HEK293 (cell line): ENCODE results near the gene SPATA31C1.

Experiments
- IKZF3 ChIP-seq: fragments of 450-650 bp; IDR thresholded peaks from 2 replicates; pipeline ENCODE4 v1.5.0; 2018; ENCODE audit warnings: missing biosample characterization, mild to moderate bottlenecking, missing genetic modification characterization, moderate library complexity
- RBAK ChIP-seq: fragments of 450-650 bp; formaldehyde crosslinking; IDR thresholded peaks from 2 replicates; pipeline ENCODE4 v1.5.1; 2016; ENCODE audit warnings: missing biosample characterization, missing genetic modification characterization
- TCF7L2 ChIP-seq: IDR thresholded peaks from 2 replicates; pipeline ENCODE4 v1.6.1; 2011; ENCODE audit warnings: low read depth, mild to moderate bottlenecking, inconsistent platforms, low read length, moderate library complexity, borderline replicate concordance
- ZIC2 ChIP-seq: fragments of 450-650 bp; formaldehyde crosslinking; IDR thresholded peaks from 2 replicates; pipeline ENCODE4 v1.5.1; 2016; ENCODE audit warnings: missing biosample characterization, missing genetic modification characterization
- ZNF174 ChIP-seq: fragments of 450-650 bp; formaldehyde crosslinking; IDR thresholded peaks from 2 replicates; pipeline ENCODE4 v1.5.0; 2017; ENCODE audit warnings: missing biosample characterization, mild to moderate bottlenecking, missing genetic modification characterization
- ZNF830 ChIP-seq: fragments of 450-650 bp; IDR thresholded peaks from 2 replicates; pipeline ENCODE4 v1.5.0; 2018; ENCODE audit warnings: missing biosample characterization, missing genetic modification characterization, low read depth, mild to moderate bottlenecking, moderate library complexity
- ZXDB ChIP-seq: fragments of 450-650 bp; formaldehyde crosslinking; IDR thresholded peaks from 2 replicates; pipeline ENCODE4 v1.5.1; 2016; ENCODE audit warnings: missing biosample characterization, missing genetic modification characterization
- TF ChIP-seq, protein P1 (sequence below): fragments of 450-650 bp; formaldehyde crosslinking; IDR thresholded peaks from 2 replicates; pipeline ENCODE4 v1.5.1; 2016; ENCODE audit warnings: missing biosample characterization, missing genetic modification characterization
- TF ChIP-seq, protein P2 (sequence below): fragments of 450-650 bp; formaldehyde crosslinking; IDR thresholded peaks from 2 replicates; pipeline ENCODE4 v1.5.1; 2016; ENCODE audit warnings: missing biosample characterization, missing genetic modification characterization
- TF ChIP-seq, protein P3 (sequence below): fragments of 450-650 bp; formaldehyde crosslinking; IDR thresholded peaks from 2 replicates; pipeline ENCODE4 v1.5.1; 2016; ENCODE audit warnings: missing biosample characterization, missing genetic modification characterization
- TF ChIP-seq, protein P4 (sequence below): fragments of 450-650 bp; formaldehyde crosslinking; IDR thresholded peaks from 2 replicates; pipeline ENCODE4 v1.5.1; 2016; ENCODE audit warnings: missing biosample characterization, missing genetic modification characterization

DNA sequence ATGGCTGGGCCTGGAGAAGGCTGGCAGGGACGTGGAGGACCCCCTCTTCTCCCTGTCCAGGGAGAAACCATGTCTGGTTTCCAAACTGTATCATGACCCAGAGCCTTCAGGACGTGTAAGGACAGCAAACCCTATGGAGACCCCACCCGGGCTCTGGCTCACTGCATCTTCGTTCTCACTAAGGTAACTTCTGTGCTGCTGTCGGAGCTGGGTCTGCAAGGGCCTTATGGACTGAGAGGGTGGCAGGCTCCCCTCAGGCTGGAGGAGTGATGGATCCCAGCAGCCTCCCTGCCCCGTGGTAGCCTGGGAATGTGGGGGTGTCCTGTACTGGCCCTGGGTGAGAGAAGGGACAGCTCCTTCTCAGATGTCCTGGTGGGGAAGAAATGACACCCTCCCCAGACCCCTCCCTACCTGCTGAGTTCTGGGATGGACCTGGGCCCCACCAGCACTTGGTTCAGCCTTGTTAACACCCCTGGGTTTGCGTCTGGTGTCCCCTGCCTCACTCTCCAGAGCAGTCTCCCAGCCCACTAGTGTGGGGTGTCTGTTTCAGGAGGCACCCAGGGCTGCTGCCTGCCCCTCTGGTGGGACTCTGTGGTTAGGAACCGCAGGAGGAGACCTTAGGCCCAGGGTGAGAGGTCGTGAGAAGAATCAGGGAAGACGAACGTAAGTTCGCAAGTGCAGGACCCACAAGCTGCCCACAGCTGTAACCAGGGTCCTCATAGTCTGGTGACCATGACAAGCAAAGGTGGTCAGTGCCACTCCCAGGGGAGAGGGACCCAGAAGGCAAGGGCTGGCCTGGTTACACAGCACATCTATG, 28.5 kb upstream of the SPATA31C1 start:
- TF ChIP-seq, protein P1, sequence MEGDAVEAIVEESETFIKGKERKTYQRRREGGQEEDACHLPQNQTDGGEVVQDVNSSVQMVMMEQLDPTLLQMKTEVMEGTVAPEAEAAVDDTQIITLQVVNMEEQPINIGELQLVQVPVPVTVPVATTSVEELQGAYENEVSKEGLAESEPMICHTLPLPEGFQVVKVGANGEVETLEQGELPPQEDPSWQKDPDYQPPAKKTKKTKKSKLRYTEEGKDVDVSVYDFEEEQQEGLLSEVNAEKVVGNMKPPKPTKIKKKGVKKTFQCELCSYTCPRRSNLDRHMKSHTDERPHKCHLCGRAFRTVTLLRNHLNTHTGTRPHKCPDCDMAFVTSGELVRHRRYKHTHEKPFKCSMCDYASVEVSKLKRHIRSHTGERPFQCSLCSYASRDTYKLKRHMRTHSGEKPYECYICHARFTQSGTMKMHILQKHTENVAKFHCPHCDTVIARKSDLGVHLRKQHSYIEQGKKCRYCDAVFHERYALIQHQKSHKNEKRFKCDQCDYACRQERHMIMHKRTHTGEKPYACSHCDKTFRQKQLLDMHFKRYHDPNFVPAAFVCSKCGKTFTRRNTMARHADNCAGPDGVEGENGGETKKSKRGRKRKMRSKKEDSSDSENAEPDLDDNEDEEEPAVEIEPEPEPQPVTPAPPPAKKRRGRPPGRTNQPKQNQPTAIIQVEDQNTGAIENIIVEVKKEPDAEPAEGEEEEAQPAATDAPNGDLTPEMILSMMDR (tag by site-specific recombination): no peak
- TF ChIP-seq ZNF830 (tag by site-specific recombination) (no peak), RBAK (tag by site-specific recombination) (no peak), IKZF3 (tag by site-specific recombination) (no peak), ZIC2 (tag by site-specific recombination) (no peak), ZXDB (tag by site-specific recombination) (no peak), ZNF174 (tag by site-specific recombination) (no peak), TCF7L2 (no peak)
- TF ChIP-seq, protein P2, sequence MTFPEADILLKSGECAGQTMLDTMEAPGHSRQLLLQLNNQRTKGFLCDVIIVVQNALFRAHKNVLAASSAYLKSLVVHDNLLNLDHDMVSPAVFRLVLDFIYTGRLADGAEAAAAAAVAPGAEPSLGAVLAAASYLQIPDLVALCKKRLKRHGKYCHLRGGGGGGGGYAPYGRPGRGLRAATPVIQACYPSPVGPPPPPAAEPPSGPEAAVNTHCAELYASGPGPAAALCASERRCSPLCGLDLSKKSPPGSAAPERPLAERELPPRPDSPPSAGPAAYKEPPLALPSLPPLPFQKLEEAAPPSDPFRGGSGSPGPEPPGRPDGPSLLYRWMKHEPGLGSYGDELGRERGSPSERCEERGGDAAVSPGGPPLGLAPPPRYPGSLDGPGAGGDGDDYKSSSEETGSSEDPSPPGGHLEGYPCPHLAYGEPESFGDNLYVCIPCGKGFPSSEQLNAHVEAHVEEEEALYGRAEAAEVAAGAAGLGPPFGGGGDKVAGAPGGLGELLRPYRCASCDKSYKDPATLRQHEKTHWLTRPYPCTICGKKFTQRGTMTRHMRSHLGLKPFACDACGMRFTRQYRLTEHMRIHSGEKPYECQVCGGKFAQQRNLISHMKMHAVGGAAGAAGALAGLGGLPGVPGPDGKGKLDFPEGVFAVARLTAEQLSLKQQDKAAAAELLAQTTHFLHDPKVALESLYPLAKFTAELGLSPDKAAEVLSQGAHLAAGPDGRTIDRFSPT (tag by site-specific recombination): no peak
- TF ChIP-seq, protein P3, sequence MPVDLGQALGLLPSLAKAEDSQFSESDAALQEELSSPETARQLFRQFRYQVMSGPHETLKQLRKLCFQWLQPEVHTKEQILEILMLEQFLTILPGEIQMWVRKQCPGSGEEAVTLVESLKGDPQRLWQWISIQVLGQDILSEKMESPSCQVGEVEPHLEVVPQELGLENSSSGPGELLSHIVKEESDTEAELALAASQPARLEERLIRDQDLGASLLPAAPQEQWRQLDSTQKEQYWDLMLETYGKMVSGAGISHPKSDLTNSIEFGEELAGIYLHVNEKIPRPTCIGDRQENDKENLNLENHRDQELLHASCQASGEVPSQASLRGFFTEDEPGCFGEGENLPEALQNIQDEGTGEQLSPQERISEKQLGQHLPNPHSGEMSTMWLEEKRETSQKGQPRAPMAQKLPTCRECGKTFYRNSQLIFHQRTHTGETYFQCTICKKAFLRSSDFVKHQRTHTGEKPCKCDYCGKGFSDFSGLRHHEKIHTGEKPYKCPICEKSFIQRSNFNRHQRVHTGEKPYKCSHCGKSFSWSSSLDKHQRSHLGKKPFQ: no peak
- TF ChIP-seq, protein P4, sequence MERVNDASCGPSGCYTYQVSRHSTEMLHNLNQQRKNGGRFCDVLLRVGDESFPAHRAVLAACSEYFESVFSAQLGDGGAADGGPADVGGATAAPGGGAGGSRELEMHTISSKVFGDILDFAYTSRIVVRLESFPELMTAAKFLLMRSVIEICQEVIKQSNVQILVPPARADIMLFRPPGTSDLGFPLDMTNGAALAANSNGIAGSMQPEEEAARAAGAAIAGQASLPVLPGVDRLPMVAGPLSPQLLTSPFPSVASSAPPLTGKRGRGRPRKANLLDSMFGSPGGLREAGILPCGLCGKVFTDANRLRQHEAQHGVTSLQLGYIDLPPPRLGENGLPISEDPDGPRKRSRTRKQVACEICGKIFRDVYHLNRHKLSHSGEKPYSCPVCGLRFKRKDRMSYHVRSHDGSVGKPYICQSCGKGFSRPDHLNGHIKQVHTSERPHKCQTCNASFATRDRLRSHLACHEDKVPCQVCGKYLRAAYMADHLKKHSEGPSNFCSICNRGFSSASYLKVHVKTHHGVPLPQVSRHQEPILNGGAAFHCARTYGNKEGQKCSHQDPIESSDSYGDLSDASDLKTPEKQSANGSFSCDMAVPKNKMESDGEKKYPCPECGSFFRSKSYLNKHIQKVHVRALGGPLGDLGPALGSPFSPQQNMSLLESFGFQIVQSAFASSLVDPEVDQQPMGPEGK: no peak
